Bone marrow (tissue), 2 donors: Measurements from ENCODE around the gene RANBP10.
"Not testable (repeated sequence)": the region's sequence is repeated elsewhere in the genome, so short reads cannot be mapped to it uniquely, and the experiment has no call there.

Experiments used
- DNase-seq, 2 donors: peaks; one replicate each; lab custom pipeline; 2025; lab: John Stamatoyannopoulos, UW

The RANBP10 gene

DNA sequence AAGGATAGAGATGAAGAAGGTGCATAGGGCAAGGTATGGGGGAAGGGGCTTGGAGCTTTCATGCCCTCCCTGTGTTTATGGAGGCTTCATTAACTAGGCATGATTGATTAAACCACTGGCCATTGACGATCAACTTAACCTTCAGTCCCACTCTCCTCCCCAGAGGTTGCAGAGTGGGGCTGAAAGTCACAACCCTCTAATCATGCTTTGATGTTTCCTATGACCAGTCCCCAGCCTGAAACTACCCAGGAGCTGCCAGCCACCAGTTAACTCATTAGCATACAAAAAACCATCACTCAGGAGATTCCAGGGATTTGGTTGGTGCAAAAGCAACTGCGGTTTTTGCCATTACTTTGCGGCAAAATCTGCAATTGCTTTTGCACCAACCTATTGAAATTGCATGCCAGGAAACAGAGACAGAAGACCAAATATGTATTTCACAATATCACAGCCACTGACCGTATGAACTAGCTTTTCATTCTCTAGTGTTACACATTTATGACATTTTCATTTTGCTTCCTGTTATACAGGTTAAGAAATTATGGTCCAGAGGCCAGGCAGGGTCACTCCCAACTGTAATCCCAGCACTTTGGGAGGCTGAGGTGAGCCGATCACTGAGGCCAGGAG, 92.6 kb downstream of the RANBP10 start:
- no peak for DNase-seq

DNA sequence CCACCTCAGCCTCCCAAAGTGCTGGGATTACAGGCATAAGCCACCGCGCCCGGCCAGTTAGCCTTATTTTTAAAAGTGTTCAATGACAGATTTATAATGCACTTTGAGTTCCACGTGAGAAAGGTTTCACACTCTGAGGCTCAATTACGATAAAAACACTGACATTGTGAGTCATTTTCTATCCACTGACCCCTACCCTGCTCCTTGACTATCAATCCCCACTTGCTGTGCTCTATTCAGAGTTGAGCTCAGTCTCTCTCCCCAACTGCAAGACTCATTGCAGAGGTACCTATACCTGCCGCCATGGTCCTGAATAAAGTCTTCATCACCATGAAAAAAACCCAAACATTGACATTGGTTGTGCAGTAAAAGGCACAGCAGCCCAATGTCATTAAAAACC, 95.8 kb downstream of the RANBP10 start:
- no peak for DNase-seq

DNA sequence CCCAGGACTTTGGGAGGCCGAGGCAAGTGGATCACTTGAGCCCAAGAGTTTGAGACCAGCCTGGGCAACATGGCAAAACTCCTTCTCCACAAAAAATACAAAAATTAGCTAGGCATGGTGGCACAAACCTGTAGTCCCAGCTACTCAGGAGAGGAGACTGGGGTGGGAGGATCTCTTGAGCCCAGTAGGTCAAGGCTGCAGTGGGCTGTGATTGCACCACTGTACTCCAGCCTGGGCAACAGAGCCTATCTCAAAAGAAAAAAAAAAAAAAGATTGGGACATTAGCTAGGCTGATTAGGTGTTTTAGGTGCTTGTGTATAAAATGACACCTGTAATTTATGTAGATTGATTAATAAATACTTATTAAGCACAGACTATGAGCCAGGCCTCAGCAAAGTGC, 97.3 kb downstream of the RANBP10 start:
- no peak for DNase-seq

DNA sequence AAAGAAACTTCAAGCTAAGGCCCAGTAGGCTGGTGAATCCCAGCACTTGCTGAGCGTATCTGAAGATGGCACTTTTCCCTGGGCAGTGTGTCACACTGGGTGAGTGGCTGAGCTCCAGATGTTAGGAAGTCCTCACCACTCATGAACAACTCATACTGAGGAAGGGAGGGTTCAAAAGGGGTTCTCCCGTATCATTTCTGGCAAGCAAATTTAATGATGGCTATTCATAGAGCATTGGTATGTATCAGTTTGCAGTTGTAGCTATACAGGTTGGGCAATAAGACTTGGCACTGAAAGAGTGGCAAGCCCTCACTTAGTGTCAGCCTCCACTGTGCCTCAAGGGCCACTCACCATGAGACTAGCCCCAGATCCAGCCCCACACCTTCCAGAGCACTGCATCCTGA, 98.0 kb downstream of the RANBP10 start:
- DNase-seq: no peak

DNA sequence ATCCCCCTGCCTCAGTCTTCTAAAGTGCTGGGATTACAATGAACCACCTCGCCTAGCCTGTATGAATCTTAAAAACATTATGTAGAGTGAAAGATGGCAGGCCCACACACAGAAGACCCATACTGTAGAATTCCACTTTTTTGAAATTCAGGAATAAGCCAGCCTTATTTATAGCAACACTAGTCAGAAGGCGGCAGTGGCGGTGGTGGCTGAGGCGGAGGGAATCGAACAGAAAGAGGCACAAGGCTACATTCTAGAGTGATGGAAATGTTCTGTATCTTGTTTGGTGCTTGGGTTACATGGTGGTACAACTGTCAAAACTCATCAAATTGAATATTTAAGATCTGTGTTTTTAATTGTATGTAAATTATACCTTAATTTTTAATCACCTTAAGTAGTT, 98.6 kb downstream of the RANBP10 start:
- no peak for DNase-seq

DNA sequence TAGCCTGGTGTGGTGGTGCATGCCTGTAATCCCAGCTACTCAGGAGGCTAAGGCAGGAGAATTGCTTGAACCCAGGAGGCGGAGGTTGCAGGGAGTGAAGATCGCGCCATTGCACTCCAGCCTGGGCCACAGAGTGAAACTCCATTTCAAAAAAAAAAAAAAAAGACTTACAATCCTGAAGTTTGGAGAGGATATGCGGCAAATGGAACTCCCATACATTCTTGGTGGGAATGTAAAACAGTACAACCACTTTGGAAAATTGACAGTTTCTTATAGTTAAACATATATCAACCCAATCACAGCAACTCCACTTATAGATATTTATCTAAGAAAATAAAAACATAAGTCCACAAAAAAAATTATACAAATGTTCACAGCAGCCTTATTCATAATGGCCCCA, 99.2 kb downstream of the RANBP10 start:
- DNase-seq: no peak

DNA sequence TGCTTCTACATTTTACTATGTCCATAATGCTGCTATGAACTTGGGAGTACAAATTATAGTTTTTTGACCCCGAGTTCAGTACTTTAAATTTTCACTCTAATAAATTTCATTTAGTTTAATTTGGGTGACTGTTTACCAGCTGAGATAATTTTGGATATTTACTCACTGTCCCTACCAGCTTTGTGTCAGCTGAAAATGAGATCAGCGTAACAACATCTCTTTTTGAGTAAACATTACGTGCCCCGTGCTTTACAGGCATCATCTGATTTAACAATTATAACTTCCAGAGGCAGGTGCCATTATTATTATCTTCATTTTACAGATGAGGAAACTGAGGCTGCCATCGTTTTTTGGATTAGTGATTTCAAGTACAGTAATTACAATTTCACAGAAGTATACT, 102.2 kb downstream of the RANBP10 start:
- DNase-seq: no peak

DNA sequence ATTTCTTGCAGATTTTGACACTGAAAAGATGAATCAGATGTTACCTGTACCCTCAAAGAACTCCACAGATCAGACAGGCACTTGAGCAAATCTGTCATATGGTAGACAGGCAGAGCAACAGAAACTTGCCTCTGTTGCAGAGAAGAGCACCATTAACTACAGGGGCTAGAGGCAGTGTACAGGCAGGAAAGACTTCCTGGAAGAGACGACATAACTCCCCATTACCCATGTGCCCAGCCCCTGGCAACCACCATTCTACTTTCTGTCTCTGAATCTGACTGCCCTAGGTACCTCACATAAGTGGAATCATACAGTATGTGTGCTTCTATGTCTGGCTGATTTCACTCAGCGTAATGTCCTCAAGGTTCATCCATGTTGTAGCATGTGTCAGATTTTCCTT, 102.7 kb downstream of the RANBP10 start:
- no peak for DNase-seq

DNA sequence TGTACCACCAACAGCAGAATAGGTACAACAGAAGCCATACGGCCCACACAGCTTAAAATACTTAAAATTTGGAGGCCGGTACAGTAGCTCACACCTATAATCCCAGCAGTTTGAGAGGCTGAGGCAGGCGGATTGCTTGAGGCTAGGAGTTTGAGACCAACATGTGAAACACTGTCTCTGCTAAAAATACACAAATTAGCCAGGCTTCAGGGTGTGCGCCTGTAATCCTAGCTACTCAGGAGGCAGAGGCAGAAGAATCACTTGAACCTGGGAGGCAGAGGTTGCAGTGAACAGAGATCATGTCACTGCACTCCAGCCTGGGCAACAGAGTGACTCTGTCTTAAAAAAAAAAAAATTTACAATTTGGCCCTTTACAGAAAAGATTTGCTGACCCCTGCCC, 104.2 kb downstream of the RANBP10 start:
- no peak for DNase-seq

DNA sequence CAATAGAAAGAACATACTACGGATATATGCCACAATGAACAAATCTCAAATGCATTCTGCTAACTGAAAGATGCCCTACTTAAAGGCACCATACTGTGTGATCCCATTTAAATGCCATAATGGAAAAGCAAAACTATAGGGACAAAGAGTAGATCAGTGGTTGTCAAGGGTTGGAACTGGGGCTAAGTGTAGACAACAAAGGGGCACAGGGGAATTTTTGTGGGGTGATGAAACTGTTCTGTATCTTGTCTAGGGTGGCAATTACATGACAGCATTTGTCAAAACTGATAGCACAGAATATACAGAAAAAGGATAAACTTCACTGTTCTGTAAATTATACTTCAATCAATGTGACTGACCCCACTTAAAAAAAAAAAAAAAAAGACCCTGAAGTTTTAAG, 104.9 kb downstream of the RANBP10 start:
- no peak for DNase-seq

DNA sequence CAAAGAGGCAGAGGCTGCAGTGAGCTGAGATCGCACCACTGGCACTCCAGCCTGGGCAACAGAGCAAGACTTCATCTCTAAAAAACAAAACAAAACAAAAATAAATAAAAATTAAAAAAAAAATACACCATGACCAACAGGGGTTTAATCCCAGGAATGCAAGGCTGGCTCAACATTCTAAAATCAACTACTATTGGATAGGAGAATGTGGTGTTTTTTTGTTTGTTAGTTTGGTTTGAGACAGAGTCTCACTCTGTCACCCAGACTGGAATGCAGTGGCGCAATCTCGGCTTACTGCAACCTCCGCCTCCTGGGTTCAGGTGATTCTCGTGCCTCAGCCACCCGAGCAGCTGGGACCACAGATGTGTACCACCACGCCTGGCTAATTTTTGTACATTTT, 107.1 kb downstream of the RANBP10 start:
- DNase-seq: no peak

DNA sequence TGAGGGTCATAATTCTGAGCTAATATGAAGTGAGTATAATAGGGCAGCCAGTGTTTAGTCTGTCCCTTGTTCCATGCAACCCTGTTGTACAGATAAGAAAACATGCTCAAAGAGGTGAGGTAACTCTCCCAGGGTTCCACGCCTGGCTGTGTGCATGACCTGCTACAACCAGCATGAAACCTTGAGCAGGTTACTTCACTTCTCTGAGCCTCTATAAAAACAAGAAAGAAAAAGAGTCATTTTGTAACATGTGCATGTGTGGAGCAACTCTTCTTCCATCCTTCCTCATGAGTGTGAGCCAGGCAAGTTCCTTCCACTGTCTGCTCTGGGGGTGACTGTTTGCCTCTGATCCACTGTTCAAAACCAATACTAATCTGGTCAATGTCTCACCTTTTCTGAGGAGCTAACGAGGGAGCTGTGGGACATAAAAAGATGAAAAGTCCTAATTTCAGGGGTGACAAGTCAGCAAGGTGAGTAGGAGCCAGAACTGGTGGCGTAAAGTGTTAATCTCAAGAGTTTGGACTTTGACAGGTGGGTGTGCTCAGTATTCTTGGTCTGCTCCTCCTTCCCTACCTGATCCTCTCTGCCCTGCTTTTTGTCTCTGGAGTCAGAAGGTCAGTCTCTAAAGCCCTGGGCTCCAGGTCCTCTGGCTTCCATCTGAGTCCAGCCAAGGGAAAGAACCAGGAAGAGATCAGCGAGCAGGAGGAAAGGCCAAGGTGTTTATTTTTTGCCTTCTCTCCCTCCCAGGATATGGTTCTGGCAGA, 108.8 kb downstream of the RANBP10 start:
- DNase-seq: no peak

DNA sequence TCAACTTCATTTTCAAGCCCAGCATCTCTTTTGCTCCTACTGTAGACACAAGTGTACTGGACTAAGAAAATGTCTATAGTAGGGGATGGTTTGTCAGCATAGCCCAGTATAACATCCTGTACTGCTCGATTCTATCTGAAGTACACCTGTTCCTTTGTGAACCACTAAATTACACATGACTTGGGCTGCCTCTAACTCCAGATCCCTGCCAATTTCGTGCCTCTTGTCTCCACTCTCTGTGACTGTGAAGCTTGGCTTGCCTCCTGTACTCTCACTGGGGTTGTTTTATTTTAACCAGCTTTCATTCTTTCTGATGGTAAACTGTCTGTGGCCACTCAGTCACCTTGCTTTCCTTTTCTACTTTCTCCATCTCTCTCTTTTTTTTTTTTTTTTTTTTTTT, 111.7 kb downstream of the RANBP10 start:
- no peak for DNase-seq

DNA sequence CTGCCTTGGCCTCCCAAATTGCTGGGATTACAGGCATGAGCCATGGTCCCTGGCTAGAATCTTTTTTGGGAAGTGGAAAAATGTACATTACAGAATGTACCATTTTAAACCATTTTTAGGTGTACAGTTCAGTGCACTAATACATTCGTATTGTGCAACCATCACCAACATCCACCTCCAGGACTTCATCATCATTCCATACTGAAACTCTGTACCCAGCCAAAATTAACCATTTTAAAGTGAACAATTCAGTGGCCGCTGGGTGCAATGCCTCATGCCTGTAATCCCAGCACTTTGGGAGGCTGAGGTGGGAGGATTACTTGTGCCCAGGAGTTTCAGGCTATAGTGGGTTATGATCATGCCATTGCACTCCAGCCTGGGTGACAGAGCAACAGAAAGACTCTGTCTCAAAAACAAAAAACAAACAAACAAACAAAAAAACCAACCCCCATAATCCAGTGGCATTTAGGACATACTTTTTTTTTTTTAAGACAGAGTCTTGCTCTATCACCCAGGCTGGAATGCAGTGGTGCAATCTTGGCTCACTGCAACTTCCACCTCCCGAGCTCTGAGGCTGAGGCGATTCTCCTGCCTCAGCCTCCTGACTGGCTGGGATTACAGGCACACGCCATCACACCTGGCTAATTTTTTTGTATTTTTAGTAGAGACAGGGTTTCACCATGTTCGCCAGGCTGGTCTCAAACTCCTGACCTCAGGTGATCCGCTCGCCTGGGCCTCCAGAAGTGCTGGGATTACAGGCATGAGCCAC, 112.7 kb downstream of the RANBP10 start:
- DNase-seq: not testable (repeated sequence)

DNA sequence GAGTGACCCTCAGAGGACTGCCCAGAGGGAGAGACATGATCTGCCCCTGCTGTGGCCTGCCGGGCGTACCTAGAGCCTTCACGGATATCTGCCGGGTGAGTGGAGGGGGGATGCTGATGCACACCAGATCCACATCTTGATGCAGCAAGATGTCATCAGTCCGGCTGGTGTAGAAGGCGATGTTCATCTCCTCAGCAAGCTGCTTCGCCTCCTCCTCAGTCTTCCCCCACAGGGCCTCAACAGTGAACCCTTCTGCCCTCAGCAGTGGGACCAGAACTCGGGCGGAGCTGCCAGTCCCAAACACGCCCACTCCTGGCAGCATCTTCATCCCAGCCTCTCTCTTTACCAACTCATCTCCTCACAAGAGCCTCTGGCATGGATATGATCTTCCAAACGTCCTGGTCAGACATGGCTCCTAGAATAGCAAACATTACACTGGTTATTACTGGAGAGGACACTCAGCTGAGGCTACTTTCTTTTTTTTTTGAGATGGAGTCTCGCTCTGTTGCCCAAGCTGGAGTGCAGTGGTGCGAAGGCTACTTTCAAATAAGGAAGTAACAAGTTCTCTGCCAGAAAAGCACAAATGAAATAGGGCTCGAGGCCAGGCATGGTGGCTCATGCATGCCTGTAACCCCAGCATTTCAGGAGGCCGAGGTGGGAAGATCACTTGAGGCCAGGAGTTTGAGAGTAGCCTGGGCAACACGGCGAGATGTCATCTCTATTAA, 120.8 kb downstream of the RANBP10 start:
- DNase-seq: no peak

DNA sequence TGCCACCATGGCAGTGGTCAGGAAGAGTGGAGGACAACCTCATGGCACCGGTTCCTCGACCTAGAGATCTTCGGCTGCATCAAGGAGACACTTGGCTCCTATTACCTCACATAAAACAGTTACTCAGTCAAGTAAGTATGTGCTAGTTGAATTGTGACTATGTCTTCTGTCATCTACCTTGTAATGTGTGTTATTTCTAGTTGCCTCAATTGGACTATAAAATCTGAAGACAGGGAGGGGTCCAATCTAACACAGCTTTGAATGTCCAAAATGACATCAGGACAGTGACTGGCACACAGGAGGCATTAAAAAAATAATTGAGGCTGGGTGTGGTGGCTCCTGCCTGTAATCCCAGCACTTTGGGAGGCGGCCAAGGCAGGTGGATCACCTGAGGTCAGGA, 122.6 kb downstream of the RANBP10 start:
- DNase-seq: no peak

DNA sequence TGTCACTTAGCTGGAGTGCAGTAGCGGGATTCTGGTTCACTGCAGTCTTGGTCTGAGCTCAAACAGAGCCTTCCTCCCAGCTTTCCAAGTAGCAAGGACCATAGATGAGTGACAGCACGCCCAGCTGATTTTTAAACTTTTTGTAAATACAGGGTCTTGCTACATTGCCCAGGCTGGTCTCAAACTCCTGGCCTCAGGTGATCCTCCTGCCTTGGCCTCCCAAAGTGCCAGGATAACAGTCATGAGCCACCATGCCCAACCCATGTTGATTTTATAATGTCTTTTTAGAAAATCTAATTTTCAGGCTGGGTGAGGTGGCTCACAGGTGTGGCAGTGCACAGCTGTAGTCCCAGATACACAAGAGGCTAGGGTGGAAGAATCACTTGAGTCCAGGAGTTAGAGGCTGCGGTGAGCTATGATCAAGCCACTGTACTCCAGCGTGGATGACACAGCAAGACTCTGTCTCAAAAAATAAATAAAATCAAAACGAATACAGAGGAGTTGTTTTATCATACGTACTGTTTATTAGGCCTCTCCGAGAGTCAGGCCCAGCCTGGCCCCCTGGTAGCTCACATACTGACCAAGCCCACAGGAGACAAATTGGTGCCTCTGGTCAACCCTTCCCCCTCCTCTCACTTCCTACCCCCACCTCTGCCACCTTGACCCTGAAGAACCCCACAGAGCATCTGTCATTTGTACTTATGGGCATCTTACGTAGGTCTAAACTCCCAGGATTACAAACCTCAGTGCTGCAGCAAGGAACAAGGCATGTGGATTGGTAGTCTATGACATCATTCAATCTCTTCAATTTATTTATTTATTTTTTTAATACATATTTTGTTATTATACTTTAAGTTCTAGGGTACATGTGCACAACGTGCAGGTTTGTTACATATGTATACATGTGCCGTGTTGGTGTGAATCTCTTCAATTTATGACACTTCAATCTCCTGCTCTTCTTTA, 126.1 kb downstream of the RANBP10 start:
- DNase-seq: no peak

DNA sequence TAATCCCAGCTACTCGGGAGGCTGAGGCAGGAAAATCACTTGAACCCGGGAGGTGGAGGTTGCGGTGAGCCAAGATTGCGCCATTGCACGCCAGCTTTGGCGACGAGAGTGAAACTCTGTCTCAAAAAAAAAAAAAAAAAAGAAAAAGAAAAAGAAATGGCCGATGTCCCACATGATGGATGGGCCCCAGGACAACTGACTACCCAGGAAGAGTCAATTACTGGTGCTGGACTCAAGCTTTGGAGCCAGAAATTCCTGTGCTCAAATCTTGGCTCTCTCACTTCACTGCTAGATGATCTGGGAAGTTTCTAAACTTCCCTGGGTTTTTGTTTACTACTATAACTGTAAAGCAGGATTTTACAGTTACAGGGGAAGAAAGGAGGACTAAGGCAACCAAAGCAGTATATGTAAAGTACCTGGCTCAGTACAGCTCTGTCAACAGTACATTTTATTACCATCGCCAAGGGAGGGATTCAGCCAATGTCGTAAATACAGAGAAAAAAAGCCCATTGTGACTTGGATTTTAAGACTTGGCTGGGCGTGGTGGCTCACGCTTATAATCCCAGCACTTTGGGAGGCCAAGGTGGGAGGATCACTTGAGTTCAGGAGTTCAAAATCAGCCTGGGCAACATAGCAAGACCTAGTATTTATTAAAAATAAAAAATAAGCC, 127.9 kb downstream of the RANBP10 start:
- no peak for DNase-seq

DNA sequence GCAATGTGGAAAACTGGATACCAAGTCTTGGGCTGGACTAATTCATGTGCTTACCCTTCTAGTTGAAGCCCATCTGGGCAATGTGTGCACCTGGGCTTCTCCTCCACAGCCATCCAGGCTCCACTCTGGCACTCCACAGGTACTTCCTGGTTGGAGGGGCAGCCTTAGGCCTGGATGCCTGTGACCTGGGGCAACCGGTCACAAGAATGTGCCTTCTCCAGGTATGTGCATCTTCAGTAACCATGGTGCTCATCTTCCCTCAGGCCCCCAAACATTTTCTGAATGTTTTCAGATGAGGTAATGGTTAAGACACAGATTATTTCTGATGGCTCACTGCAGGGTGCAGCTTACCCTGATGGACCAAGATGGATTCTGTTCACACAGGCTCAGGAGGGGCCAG, 128.6 kb downstream of the RANBP10 start:
- DNase-seq: no peak

DNA sequence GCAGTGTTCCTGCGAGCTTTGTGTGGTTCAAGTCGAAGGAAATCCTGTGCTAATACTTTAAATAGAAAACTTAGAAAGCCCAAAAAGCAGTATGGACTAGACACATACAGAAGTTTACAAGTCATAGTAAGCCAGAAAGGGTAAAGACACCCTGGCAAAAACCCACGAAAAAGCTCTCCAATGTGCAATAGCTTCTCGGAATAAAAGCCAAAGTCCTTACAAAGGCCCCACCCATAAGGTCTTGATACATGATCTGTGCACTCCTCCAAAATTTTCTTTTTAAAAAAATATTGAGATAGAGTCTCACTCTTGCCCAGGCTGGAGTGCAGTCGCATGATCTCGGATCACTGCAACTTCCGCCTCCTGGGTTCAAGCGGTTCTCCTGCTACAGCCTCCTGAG, 129.4 kb downstream of the RANBP10 start:
- no peak for DNase-seq

DNA sequence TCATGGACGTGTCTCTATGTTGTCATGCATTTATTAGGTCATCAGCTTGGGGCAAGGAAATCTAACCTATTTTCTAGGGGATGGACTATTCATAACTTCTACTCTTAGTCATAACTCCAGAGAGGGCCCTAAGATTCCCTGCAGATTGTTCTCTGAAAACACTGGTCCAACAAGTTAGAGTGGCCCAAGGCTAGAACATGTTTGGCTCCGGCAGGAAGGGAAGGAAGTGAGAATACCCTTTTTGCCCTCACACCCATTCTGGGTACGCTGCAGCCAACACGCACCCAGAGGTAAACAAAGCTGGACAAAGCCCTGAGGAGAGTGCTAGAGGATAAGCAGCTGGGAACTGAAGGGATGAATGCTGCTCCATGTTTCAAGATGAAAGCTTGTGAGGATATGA, 129.8 kb downstream of the RANBP10 start:
- no peak for DNase-seq
